Lower leg skin (tissue), 4 donors: Measurements from ENCODE around the gene COMP. TPM values are rescaled to one million over a fixed set of nuclear protein-coding genes. Genes with fewer than 3 reads are reported as not detected.

Experiments used
- DNase-seq, 2 donors: peaks; one replicate each; pipeline ENCODE4 v3.0.0-alpha.2; 2019; ENCODE audit warnings: low spot score in 2 of 2
- H3K4me3 ChIP-seq: fragments of 200-600 bp; sonication (generic); 2 replicates; pipeline ENCODE4 v1.5.1; 2017; ENCODE audit warnings: mild to moderate bottlenecking, low read depth; ENCODE audit not compliant: poor library complexity, severe bottlenecking
- POLR2A ChIP-seq, 2 donors: fragments of 450-650 bp; IDR thresholded peaks; one replicate each; pipeline ENCODE4 v1.6.1; 2016 to 2017; ENCODE audit warnings: antibody characterized with exemption in 2 of 2, mild to moderate bottlenecking in 1 of 2, moderate library complexity in 1 of 2
- WGBS, 2 donors: methylation state at CpG; one replicate each; pipeline ENCODE4 v1.1.5; 2018; 5-methylcytosine and 5-hydroxymethylcytosine counted together
- intact Hi-C: fragments of 100-400 bp; cut with DNase I; formaldehyde crosslinking; loops from one replicate; pipeline ENCODE4 v1.15.0; 2023; ENCODE audit warnings: low total_unique reads
- total RNA-seq, 4 donors: library from RNA; depleted of rRNA; stranded (reverse); fragments of >200 nt; gene quantifications; one replicate each; pipeline ENCODE4 v1.1.0, GENCODE V29; 2016
- TF ChIP-seq, protein P1 (sequence below), 3 donors: fragments of 450-650 bp; IDR thresholded peaks; one replicate each; pipeline ENCODE4 v1.5.1; 2016; ENCODE audit warnings: antibody characterized with exemption in 3 of 3, mild to moderate bottlenecking in 3 of 3, moderate library complexity in 2 of 3

COMP gene
- total RNA-seq, 4 donors from 2014 or later = 12.6 to 18.3 (median 14.9) TPM

DNA sequence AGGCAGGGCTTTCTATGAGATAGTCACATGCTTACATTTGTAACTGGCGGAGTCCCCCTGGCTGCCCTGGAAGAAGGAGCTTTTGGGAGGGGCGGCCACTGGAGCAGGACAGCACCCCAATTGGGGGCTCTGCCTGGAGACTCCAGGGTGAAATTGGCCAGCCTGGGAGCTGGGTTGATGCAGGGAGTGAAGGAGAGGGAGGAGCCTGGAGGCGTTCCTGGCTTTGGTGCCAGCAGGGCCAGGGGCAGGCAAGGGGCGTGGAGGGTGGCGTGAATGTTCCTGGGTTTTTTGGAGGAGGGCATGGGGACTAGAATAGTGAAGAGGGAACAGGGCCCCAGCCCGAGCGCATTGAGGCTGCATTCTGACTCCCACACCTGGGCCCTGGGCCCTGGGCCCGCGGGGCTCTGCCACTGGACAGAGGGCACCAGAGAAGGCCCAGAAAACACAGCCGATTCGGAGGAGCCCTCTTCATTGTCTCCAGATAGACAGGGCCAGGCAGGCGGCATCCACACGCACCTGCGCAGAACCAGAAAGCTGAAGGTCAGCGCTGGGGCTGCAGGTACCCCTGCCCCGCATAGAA lies 29.5 kb downstream of the COMP start:
- H3K4me3 ChIP-seq = no peak overlapping the region
- intact Hi-C loops = loop anchor here (10.0 kb wide), 1 partner anchor 167 kb away; no protein-coding TSS in a partner anchor
- no peak for TF ChIP-seq POLR2A (IDR thresholded peaks at IDR 0.05)
- TF ChIP-seq, protein P1, sequence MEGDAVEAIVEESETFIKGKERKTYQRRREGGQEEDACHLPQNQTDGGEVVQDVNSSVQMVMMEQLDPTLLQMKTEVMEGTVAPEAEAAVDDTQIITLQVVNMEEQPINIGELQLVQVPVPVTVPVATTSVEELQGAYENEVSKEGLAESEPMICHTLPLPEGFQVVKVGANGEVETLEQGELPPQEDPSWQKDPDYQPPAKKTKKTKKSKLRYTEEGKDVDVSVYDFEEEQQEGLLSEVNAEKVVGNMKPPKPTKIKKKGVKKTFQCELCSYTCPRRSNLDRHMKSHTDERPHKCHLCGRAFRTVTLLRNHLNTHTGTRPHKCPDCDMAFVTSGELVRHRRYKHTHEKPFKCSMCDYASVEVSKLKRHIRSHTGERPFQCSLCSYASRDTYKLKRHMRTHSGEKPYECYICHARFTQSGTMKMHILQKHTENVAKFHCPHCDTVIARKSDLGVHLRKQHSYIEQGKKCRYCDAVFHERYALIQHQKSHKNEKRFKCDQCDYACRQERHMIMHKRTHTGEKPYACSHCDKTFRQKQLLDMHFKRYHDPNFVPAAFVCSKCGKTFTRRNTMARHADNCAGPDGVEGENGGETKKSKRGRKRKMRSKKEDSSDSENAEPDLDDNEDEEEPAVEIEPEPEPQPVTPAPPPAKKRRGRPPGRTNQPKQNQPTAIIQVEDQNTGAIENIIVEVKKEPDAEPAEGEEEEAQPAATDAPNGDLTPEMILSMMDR (IDR thresholded peaks at IDR 0.05) = no peak
- WGBS, 2 donors = 71 to 72% methylated on average over 16 of the region's 16 CpGs
- DNase-seq = no peak

DNA sequence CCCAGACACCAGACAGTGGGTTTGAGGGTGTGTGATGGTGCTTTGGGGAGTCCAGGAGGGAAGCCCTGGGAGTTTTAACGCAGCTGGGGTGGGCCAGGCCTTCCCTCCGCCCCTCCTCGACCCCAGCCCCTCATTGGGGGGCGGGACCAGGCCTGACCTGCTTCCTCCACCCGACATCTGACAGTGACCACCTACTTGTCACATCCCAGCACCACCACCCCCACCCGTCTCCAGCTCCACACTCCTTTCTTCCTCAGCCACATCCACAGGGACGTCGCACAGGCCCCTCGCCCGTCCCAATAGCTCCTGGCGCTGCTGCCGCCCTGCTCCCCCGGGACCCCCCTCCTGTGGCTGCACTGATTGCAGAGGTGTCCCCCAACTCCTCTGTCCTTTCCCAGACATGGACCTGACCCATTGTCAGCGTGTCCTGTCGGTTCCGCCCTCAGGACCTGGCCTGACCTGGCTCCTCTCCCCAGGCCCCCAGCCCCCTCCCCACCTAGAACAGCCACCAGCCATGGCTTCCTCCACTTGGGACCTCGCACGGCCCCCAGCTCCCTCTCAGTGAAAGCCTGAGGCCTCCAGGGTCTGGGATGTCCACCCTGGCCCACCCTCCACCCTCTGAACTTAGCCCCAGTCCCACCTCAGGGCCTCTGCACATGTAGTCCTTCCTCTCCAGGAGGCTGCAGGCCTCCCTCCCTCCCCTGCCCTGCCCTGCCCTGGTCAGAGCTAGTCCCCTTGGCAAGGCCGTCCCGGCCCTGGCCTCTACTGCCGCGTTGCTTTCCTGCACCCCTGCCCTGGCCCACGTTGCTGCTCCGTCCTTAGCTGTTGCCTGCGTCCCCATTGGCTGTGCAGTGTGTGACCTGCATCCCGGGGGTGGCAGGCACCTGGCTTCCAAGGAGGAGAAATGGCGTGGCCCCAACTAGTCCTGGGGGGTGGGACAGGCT lies 30.4 kb downstream of the COMP start:
- 77 to 79% methylated on average over 24 to 27 of the region's 27 CpGs for WGBS, 2 donors
- intact Hi-C loops = loop anchor here (10.0 kb wide), 1 partner anchor 166 kb away; no protein-coding TSS in a partner anchor
- TF ChIP-seq POLR2A (IDR thresholded peaks at IDR 0.05) = no peak
- TF ChIP-seq, protein P1 (IDR thresholded peaks at IDR 0.05) = no peak
- no peak for DNase-seq
- H3K4me3 ChIP-seq = no peak overlapping the region

- TF ChIP-seq POLR2A (IDR thresholded peaks at IDR 0.05) = no peak
- TF ChIP-seq, protein P1 (IDR thresholded peaks at IDR 0.05) = no peak
- intact Hi-C loops = loop anchor here (10.0 kb wide), 1 partner anchor 165 kb away; no protein-coding TSS in a partner anchor
- no peak for DNase-seq
- H3K4me3 ChIP-seq = no peak overlapping the region
- 55 to 71% methylated on average over 11 to 22 of the region's 22 CpGs for WGBS, 2 donors
Observed at GRCh38 chr19:18759995-18760426, 31.1 kb downstream of the COMP start.

- intact Hi-C loops = no loop called here
- H3K4me3 ChIP-seq = no peak overlapping the region
- no peak for DNase-seq
- WGBS, 2 donors = 65 to 74% methylated on average over 19 of the region's 19 CpGs
- TF ChIP-seq, protein P1 (IDR thresholded peaks at IDR 0.05) = no peak
- TF ChIP-seq POLR2A (IDR thresholded peaks at IDR 0.05) = no peak
Observed at GRCh38 chr19:18759304-18759994, 31.7 kb downstream of the COMP start.

DNA sequence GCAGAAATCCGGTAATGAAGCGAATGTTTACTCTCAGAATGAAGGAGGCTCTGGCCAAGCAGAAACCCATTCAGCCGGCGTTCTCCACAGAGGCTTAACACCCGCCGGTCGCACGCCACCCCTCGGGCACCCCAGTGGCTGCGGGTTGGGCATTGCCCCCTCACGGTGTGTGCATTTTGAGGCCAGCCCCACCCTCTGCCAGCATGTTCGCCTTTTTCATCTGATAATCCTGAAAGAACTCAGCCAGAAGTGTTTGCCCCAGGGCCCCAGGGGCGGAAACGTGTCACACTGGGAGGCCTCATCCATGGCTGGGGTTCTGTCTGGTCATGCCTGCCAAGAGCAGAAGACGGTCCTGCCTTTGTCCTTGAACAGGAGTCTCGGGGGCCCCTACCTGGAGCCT lies 34.2 kb downstream of the COMP start:
- intact Hi-C loops = no loop called here
- DNase-seq = no peak
- H3K4me3 ChIP-seq = no peak overlapping the region
- 56 to 70% methylated on average over 16 of the region's 16 CpGs for WGBS, 2 donors
- TF ChIP-seq, protein P1 (IDR thresholded peaks at IDR 0.05) = no peak
- TF ChIP-seq POLR2A (IDR thresholded peaks at IDR 0.05) = no peak
